ENCODE data around the gene SPATA31C2.
"Not testable (repeated sequence)": the region's sequence is repeated elsewhere in the genome, so short reads cannot be mapped to it uniquely, and the experiment has no call there.

The SPATA31C2 gene

GRCh38 chr9:88138375-88138774 lies at the start of gene SPATA31C2:
Gene SPATA31C2 (minus strand): TSS chr9:88138475. CDS start chr9:88138446, 29 bp downstream.
- not testable (repeated sequence) for DNase-seq

DNA sequence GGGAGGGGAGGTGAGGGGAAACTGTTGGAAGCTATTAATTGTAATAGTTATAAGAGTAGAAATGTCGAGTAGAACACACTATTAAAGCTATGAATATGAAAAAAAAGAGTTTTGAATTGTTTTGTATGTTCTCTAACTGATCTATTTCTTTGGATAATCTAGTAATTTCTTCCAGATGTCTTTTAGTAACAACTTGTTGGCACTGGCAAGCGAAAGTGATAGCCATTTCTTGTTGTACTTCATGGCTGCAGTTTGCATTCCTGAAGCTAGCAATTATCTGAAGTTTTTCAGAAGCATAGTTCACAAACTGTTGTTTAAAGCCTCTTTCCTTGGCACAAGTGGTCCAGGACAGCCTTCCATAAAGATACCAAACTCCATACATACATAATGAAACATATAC lies 49.4 kb upstream of the SPATA31C2 start:
- DNase-seq = no peak

GRCh38 chr9:88186495-88187110 lies 48.3 kb upstream of the SPATA31C2 start:
- no peak for DNase-seq

DNA sequence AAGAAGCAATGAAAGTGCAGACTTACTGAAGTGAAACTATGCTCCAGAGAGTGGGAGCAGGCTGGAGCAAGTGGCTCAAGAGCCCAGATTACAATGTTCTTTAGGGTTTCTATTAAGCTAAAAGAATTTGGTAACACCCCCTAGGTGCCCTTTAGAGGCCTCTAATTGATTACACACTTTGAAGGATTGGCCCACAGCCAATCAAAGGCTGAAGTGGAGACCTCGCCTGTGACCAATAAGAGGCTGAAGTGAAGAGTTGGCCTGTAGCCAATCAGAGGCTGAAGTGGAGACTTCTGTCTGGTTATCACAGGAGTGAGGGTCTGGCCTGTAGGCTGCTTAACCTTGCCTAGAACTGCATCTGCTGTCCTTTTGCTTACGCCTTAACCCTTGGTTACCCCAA lies 46.7 kb upstream of the SPATA31C2 start:
- no peak for DNase-seq

GRCh38 chr9:88183798-88184495 lies 45.7 kb upstream of the SPATA31C2 start:
- DNase-seq = no peak

- no peak for DNase-seq
These were observed 44.2 kb upstream of the SPATA31C2 start for GRCh38 chr9:88182501-88182900.

DNA sequence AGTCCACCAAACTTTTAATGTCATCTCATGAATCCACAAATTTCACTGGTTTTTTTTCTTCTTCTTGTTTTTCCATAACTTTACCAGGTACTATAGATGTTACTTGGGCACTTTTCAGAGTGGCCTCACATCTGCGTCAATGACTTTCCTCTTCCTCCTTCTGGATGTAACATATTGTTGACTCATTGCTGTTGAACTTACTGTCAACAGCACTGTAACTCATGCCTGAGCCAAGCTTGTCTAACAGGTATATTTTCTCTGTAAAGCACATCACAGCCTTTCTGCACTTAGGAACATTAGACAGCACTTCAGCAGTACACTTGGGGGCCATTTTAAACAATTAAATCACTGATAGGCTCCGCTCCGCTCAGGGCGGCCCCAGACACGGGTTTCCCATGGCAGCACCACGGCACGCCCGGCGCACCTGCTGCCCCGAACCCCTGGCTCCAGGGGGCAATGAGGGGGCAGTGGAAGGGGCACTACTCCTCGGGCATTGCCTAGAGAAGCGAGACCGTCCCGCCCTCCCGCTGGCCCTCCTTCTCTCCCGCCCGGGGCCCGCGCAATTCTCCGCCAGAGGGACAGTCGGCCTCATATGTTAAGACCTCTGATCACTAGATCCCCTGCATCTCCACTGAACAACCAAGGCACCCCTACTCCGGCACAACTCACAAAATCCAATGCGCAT lies 41.9 kb upstream of the SPATA31C2 start:
- DNase-seq = no peak

GRCh38 chr9:88179062-88179521 lies 40.8 kb upstream of the SPATA31C2 start:
- DNase-seq = peak; percentile 29

DNA sequence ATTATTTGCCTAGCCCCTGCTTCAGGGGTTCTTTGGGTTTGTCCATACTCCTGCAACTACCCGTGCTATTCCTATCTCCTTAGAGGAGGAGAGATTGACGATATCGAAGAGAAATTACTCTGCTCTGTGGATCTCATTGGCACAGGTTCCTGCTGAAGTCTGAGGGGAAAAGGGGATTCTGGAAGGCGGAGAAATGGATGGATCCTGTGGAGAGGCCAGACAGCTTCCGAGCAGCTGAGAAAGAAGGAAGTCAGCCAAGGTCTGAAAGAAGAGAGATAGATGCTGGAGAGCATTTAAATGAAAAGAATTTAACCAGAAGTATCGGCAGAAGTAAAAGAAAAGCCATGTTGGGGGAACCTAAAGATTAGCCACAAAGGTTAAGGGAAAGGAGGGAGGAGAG lies 40.4 kb upstream of the SPATA31C2 start:
- DNase-seq = no peak

GRCh38 chr9:88177371-88177770 lies 39.1 kb upstream of the SPATA31C2 start:
- no peak for DNase-seq

DNA sequence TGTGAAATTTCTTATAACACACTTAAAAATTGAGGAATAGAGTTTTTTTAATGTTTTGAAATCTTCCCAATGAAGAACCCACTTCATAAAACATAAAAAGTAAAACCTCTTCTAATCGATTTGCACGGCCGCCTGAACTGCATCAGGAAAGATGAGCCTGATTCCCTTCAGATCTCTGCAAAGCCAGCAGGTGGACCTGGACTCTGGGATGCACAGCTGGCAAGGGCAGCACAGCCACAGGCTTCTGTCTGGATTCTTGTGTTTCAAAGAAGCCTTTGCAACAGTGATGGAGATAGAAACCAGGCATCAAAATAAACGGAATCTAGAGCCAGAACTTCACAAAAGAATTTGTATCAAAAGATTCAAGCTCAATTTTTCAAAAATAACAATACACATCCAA lies 36.0 kb upstream of the SPATA31C2 start:
- DNase-seq = no peak

- peak; percentile 41 for DNase-seq
These were observed 35.2 kb upstream of the SPATA31C2 start for GRCh38 chr9:88173378-88173999.

DNA sequence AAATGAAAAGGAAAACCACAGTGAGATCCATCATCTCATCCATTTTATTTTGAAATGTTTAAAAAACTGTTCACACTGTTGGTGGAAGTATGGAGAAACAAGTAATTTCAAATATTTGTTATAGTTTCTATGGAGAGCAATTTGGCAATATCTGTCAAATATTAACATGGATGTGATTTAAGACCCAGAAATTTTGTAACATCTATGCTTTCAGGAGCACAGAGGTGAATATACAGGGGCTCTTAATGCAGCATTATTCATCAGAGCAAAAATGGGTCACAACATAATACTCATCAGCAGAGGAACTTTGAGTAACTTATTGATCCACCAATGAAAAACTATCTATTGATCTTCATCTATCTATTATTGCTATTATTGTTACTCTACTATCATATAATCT lies 31.4 kb upstream of the SPATA31C2 start:
- DNase-seq = no peak

DNA sequence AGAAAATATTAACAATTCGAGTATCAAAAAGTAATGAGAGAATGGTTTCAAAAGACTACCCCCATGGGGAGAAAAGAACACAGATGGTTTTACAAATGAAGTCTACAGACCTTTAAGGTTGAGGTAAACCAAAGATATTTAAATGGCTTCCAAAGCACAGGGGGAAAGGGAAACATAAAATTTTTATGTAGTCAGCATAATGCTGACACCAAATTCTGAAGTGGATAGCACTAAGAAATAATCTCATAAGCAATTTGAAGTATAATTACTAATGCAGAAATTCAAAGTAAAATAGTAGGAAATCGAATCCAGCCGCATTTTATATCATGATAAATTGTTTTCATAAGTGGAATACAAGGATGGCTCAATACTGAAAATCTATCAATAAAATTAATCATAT lies 30.3 kb upstream of the SPATA31C2 start:
- DNase-seq = no peak

GRCh38 chr9:88166660-88167059 lies 28.4 kb upstream of the SPATA31C2 start:
- DNase-seq = no peak

DNA sequence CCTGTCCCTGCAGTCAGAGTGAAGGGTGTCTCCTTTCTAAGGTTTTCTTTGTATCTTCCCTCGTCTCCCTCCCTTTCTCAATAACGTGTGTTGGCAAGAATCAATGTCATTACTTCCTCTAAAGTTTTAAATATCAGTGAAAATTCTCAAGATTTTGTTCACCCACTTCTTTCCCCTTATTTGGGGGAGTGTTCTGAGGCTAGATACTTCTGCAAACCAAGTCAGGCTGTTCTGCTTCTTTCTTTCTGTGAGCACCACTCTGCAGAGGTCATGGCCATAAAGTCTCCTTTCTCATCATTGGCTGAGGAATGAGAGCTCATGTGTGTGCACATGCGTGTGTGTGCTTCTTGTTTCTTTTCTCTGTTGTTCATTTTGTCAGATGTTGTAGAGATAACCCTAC lies 26.6 kb upstream of the SPATA31C2 start:
- DNase-seq = no peak

- DNase-seq = no peak
These were observed 22.9 kb upstream of the SPATA31C2 start for GRCh38 chr9:88161144-88161543.

DNA sequence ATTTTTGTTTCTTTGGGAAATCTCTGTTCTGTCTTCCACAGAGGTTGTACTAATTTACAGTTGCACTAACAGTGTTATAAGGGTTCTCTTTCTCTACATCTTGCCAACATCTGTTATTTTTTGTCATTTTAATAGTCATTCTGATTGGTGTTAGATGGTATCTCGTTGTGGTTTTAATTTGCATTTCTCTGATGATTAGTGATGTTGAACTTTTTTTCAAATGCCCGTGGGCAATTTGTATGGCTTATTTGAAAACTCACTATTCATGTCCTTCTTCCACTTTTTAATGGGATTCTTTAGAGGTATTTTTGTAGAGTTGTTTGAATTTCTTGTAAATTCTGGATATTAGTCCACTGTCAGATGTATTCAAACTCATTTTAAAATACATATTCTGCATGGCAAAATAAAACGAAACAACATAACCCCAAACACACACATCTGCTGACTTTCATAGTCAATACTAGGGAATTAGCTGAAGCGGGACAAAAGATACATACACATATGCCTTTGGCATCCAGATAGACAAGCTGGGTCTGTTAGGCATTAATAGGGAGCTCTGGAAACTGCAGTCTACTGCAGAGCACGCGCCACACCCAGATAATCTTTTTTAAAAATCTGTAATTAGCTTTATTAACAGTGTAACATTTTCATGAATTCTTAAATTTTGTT lies 5.8 kb upstream of the SPATA31C2 start:
- no peak for DNase-seq

DNA sequence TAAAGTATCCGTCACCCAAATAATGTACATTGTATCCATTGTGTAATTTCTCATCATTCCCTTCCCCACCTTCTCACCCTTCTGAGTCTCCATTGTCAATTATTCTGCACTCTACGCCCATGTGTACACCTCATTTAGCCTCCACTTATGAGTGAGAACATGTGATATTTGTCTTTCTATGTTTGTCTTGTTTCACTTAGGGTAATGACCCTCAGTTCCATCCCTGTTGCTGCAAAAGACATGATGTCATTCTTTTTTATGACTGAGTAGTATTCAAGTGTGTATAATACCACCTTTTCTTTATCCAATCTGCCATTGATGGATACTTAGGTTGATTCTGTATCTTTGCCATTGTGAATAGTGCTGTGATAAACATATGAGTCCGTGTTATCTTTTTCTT lies 4.9 kb upstream of the SPATA31C2 start:
- no peak for DNase-seq

GRCh38 chr9:88133552-88133951 lies 4.7 kb downstream of the SPATA31C2 start:
- DNase-seq = not testable (repeated sequence)

DNA sequence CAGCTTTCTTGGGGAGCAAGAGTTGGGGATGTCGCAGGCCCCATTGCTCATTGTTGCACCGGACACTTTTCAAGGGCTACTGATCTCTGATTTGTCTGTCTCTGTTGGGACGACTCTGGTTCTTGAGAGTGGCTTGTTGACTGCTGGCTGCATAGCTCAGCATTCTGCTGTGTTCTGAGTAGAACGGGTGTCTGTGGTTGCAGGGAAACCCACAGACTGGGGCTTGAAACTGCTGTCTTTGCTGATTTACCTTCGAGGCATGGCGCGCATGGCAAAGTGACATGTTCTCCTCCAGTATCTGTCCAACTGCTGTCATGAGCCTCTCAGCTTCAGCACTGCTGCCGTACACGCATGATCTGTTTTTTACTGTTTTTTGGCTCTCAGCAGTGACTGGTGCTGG lies 8.7 kb downstream of the SPATA31C2 start:
- DNase-seq = not testable (repeated sequence)

GRCh38 chr9:88127700-88128300 lies 10.5 kb downstream of the SPATA31C2 start:
- not testable (repeated sequence) for DNase-seq

GRCh38 chr9:88123413-88123812 lies 14.9 kb downstream of the SPATA31C2 start:
- not testable (repeated sequence) for DNase-seq

All from CD4-positive, alpha-beta T cell treated with Interferon gamma for 1 hour (primary cell).